ENCODE results near the gene KCNF1.

- TF ChIP-seq, protein P1, sequence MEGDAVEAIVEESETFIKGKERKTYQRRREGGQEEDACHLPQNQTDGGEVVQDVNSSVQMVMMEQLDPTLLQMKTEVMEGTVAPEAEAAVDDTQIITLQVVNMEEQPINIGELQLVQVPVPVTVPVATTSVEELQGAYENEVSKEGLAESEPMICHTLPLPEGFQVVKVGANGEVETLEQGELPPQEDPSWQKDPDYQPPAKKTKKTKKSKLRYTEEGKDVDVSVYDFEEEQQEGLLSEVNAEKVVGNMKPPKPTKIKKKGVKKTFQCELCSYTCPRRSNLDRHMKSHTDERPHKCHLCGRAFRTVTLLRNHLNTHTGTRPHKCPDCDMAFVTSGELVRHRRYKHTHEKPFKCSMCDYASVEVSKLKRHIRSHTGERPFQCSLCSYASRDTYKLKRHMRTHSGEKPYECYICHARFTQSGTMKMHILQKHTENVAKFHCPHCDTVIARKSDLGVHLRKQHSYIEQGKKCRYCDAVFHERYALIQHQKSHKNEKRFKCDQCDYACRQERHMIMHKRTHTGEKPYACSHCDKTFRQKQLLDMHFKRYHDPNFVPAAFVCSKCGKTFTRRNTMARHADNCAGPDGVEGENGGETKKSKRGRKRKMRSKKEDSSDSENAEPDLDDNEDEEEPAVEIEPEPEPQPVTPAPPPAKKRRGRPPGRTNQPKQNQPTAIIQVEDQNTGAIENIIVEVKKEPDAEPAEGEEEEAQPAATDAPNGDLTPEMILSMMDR (IDR thresholded peaks at IDR 0.05): no peak
- TF ChIP-seq POLR2A (IDR thresholded peaks at IDR 0.05) (no peak), EP300 (IDR thresholded peaks at IDR 0.05) (no peak), POLR2AphosphoS5 (IDR thresholded peaks at IDR 0.05) (no peak)
Observed at GRCh38 chr2:10878268-10878915, 33.3 kb upstream of the KCNF1 start.
